Vagina (tissue), 2 donors: ENCODE data around the gene SLC19A2. TPM values are rescaled to one million over a fixed set of nuclear protein-coding genes. Genes with fewer than 3 reads are reported as not detected.

Source experiments
- DNase-seq, 2 donors: peaks; one replicate each; pipeline ENCODE4 v3.0.0-alpha.2; 2017; ENCODE audit errors: extremely low spot score in 2 of 2
- H3K27ac ChIP-seq: fragments of 200-600 bp; sonication (generic); one replicate; pipeline ENCODE4 v1.5.1; 2019
- H3K27me3 ChIP-seq: fragments of 200-600 bp; sonication (generic); one replicate; pipeline ENCODE4 v1.5.1; 2019
- H3K36me3 ChIP-seq, 2 donors: fragments of 200-600 bp; sonication (generic); one replicate each; pipeline ENCODE4 v1.5.1; 2017 to 2019
- H3K4me1 ChIP-seq: fragments of 200-600 bp; sonication (generic); one replicate; pipeline ENCODE4 v1.5.1; 2019
- H3K4me3 ChIP-seq, 2 donors: fragments of 200-600 bp; sonication (generic); 1 replicate in 1 of 2; 2 replicates in 1 of 2; pipeline ENCODE4 v1.5.1; 2016 to 2019
- H3K9me3 ChIP-seq: fragments of 200-600 bp; sonication (generic); one replicate; pipeline ENCODE4 v1.5.1; 2019
- POLR2A ChIP-seq, 2 donors: fragments of 450-650 bp; IDR thresholded peaks; one replicate each; pipeline ENCODE4 v1.6.1; 2017; ENCODE audit warnings: antibody characterized with exemption in 2 of 2, mild to moderate bottlenecking in 2 of 2, moderate library complexity in 2 of 2
- POLR2AphosphoS5 ChIP-seq, 2 donors: sonication (generic); formaldehyde crosslinking; IDR thresholded peaks; one replicate each; pipeline ENCODE4 v1.9.0; 2017; ENCODE audit warnings: antibody characterized with exemption in 2 of 2, mild to moderate bottlenecking in 2 of 2, low read depth in 1 of 2; ENCODE audit not compliant: insufficient read depth in 1 of 2
- intact Hi-C: fragments of 100-400 bp; cut with DNase I; formaldehyde crosslinking; loops from one replicate; pipeline ENCODE4 v1.15.1; 2023
- total RNA-seq: library from RNA; depleted of rRNA; stranded (reverse); fragments of >200 nt; gene quantifications from one replicate; pipeline ENCODE4 v1.2.3, GENCODE V29; 2016
- TF ChIP-seq, protein P1 (sequence below), 3 experiments: fragments of 450-650 bp in 2 of 3; fragments of 200-600 bp in 1 of 3; sonication (generic) in 1 of 3; IDR thresholded peaks; one replicate each; pipeline ENCODE4 v1.5.1; 2017 to 2019; ENCODE audit warnings: antibody characterized with exemption in 3 of 3, mild to moderate bottlenecking in 2 of 3, moderate library complexity in 2 of 3

SLC19A2 gene
- total RNA-seq, 1 donor from 2014 or later = 21.1 TPM

DNA sequence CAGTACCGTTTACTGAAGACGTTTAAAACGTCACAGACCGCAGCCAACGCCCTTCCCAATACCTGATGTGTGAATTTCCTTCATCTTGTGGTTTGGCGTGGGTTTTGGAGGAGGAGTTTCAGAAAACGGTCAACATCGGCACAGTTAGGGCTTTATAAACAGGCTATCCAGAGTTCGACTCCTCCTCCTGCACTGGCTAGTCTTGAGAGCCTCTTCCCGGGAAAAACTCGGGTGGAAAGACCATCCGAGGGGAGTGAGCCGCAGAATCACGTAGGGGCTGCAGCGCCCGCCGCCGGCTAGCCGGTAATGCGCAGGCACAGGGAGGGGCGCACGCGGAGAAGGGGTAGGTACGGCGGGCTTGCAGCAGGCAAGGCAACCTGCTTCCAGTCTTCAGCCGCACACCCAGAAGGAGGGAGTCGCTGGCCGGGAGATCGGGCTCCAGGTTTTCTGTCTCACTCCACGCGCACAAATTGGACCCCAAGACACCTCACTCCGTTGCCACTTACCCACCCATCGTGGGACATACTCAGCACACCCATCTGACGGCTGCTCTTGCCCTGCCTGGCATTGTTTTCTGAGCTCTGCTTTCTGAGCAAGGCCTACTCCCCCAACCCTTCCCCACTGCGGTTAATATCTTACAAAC is 25.4 kb downstream of the SLC19A2 start:
- intact Hi-C loops = no loop called here

DNA sequence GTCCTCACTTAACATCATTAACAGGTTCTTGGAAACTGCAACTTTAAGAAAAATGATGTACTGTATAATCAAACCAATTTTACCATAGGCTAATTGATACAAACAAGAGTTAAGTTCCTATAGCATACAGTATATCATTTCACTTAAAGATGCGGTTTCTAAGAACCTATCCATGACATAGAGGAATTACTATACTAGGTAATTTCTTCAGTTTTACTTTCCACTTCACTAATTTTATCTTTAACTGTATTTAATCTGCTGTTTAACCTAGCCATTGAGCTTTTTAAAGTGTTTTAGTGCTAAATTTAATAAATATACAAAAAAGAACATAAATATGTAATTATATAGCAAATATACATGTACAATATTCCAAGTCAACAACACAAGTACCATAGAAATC is 28.3 kb downstream of the SLC19A2 start:
- Histone ChIP-seq H3K27me3 (no peaks in the 10 kb centered on the region), H3K4me3 (no peak overlapping the region), H3K27ac (no peak overlapping the region), H3K9me3 (peaks cover 10% of the 10 kb centered on the region), H3K4me1 (peaks cover 8% of the 10 kb centered on the region), H3K36me3 (no peaks in the 10 kb centered on the region)
- TF ChIP-seq POLR2A (IDR thresholded peaks at IDR 0.05) (no peak), POLR2AphosphoS5 (IDR thresholded peaks at IDR 0.05; ENCODE audit: insufficient read depth in 1 of 2, low read depth in 1 of 2) (no peak)
- TF ChIP-seq, protein P1, sequence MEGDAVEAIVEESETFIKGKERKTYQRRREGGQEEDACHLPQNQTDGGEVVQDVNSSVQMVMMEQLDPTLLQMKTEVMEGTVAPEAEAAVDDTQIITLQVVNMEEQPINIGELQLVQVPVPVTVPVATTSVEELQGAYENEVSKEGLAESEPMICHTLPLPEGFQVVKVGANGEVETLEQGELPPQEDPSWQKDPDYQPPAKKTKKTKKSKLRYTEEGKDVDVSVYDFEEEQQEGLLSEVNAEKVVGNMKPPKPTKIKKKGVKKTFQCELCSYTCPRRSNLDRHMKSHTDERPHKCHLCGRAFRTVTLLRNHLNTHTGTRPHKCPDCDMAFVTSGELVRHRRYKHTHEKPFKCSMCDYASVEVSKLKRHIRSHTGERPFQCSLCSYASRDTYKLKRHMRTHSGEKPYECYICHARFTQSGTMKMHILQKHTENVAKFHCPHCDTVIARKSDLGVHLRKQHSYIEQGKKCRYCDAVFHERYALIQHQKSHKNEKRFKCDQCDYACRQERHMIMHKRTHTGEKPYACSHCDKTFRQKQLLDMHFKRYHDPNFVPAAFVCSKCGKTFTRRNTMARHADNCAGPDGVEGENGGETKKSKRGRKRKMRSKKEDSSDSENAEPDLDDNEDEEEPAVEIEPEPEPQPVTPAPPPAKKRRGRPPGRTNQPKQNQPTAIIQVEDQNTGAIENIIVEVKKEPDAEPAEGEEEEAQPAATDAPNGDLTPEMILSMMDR (IDR thresholded peaks at IDR 0.05) = no peak
- intact Hi-C loops = no loop called here
- no peak for DNase-seq

More for the DNA sequence above, 25.4 kb downstream of the SLC19A2 start:
- Histone ChIP-seq H3K36me3 (no peaks in the 10 kb centered on the region), H3K27ac (no peak overlapping the region), H3K4me1 (peaks cover 8% of the 10 kb centered on the region), H3K27me3 (no peaks in the 10 kb centered on the region), H3K9me3 (peaks cover 10% of the 10 kb centered on the region), H3K4me3 (peak overlapping the region; percentile 19)
- TF ChIP-seq, protein P1 (IDR thresholded peaks at IDR 0.05) = no peak
- no peak for TF ChIP-seq POLR2A (IDR thresholded peaks at IDR 0.05)
- TF ChIP-seq POLR2AphosphoS5 (IDR thresholded peaks at IDR 0.05; ENCODE audit: insufficient read depth in 1 of 2, low read depth in 1 of 2) = no peak
- DNase-seq = no peak

DNA sequence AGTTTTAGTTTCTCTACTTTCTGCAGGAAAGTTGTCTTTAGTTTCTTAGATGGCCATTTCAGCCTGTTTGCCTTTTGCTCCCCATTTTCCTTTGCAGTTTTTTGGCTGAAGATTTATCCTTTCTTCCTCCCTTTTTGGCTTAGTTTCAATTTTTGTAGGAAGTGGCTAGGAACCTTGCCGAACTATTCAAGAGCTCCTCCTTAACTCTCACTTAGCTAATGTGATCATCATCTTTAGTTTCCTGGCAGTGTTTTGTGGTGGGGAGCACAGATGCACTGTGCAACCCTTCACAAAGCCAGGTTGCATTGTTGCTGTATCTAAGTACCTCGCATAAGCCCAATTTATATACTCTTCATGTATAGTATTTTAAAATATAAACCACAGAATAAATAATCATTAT is 29.7 kb downstream of the SLC19A2 start:
- H3K27me3 ChIP-seq = no peaks in the 10 kb centered on the region
- no peak for DNase-seq
- intact Hi-C loops = no loop called here
- no peak overlapping the region for H3K4me3 ChIP-seq
- no peak overlapping the region for H3K27ac ChIP-seq
- TF ChIP-seq, protein P1 (IDR thresholded peaks at IDR 0.05) = no peak
- TF ChIP-seq POLR2AphosphoS5 (IDR thresholded peaks at IDR 0.05; ENCODE audit: insufficient read depth in 1 of 2, low read depth in 1 of 2) (no peak), POLR2A (IDR thresholded peaks at IDR 0.05) (no peak)
- peaks cover 10% of the 10 kb centered on the region for H3K9me3 ChIP-seq
- peaks cover 8% of the 10 kb centered on the region for H3K4me1 ChIP-seq
- no peaks in the 10 kb centered on the region for H3K36me3 ChIP-seq

DNA sequence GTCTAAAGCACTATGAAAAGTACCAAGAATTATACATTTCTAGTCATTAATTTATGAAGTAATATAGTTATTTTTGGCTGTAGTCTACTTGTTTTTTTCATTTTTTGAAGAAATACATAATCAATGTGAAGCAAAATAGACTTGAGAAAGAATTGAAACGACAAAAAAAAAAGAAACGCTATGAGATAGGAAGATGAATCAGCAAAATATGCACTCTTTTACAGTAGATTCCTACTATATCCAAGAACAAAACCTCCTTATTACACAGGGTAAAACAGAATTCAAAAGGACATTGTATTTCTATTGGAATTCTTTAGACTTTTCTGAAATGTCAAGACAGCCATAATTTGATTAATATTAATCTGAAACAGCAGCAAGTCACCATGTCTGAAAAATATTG is 32.8 kb downstream of the SLC19A2 start:
- Histone ChIP-seq H3K27me3 (no peaks in the 10 kb centered on the region), H3K27ac (no peak overlapping the region), H3K4me3 (no peak overlapping the region), H3K36me3 (no peaks in the 10 kb centered on the region), H3K4me1 (no peaks in the 10 kb centered on the region), H3K9me3 (peaks cover 10% of the 10 kb centered on the region)
- DNase-seq = no peak
- intact Hi-C loops = no loop called here
- TF ChIP-seq POLR2A (IDR thresholded peaks at IDR 0.05) (no peak), POLR2AphosphoS5 (IDR thresholded peaks at IDR 0.05; ENCODE audit: insufficient read depth in 1 of 2, low read depth in 1 of 2) (no peak)
- TF ChIP-seq, protein P1 (IDR thresholded peaks at IDR 0.05) = no peak

DNA sequence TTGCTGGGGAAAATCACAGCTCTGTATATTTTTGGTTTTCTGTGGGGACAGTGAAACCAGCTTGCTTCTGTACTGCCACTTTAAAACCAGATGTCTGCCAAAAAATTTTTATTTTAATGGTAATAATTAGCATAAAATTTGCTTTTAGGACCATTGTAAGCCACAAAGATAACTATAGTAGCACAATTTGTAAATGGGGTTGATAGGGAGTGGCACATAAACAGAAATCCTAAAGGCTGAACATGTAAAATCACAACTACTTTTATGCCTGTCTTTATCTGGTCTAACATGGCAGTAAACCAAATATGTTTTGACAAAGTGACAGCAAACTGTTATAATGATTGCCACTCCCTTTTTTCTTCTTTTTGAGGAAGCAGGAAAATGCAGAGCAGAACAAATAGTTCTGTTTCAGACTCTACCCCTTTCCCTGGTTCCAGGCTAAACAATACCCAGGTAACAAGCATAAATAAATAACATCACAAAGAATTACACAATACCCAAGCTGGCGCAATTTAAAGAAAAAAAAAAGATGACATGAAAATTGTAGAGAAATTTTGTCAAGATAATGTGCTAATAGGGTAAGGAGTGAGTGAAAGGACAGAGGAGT is 34.4 kb downstream of the SLC19A2 start:
- Histone ChIP-seq H3K27me3 (no peaks in the 10 kb centered on the region), H3K36me3 (no peaks in the 10 kb centered on the region), H3K4me3 (no peak overlapping the region), H3K4me1 (no peaks in the 10 kb centered on the region), H3K27ac (no peak overlapping the region), H3K9me3 (no peaks in the 10 kb centered on the region)
- intact Hi-C loops = no loop called here
- no peak for DNase-seq
- TF ChIP-seq, protein P1 (IDR thresholded peaks at IDR 0.05) = no peak
- TF ChIP-seq POLR2AphosphoS5 (IDR thresholded peaks at IDR 0.05; ENCODE audit: insufficient read depth in 1 of 2, low read depth in 1 of 2) (no peak), POLR2A (IDR thresholded peaks at IDR 0.05) (no peak)
